ENCODE data around the gene NNMT. TPM values are rescaled to one million over a fixed set of nuclear protein-coding genes. Genes with fewer than 3 reads are reported as not detected.

NNMT gene
- polyA plus RNA-seq, 1 donor (not counting 4 experiments of a cell fraction or from before 2014, with no cell fraction given), result 0.13 TPM

GRCh38 chr11:114345575-114346222 lies 49.5 kb downstream of the NNMT start:
- dilution Hi-C loops (cut with MboI; ENCODE audit: extremely low pct_ligation_motif_present, low sequenced_read_pairs), result no loop called here
- H2AFZ ChIP-seq (ENCODE audit: control insufficient read depth, low read length), result no peak overlapping the region

GRCh38 chr11:114346709-114347141 lies 50.5 kb downstream of the NNMT start:
- Histone ChIP-seq H3K27ac (ENCODE audit: control insufficient read depth, insufficient read depth, low read length) (no peak overlapping the region), H3K9ac (ENCODE audit: control insufficient read depth, extremely low read depth, insufficient read depth, low read length) (no peak overlapping the region), H3K9me3 (ENCODE audit: control insufficient read depth, low read depth, low read length) (no peaks in the 10 kb centered on the region), H3K4me1 (ENCODE audit: control insufficient read depth, extremely low read depth, insufficient read depth, low read length) (peaks cover 15% of the 10 kb centered on the region), H2AFZ (ENCODE audit: control insufficient read depth, low read length) (no peak overlapping the region), H3K27me3 (ENCODE audit: control insufficient read depth, extremely low read depth, insufficient read depth, low read length) (no peaks in the 10 kb centered on the region), H3K36me3 (ENCODE audit: control insufficient read depth in 2 of 2, extremely low read depth in 1 of 2, insufficient read depth in 2 of 2, low read length in 2 of 2) (no peaks in the 10 kb centered on the region), H4K20me1 (ENCODE audit: control insufficient read depth, extremely low read depth, insufficient read depth, low read length) (no peaks in the 10 kb centered on the region), H3K79me2 (ENCODE audit: control insufficient read depth, insufficient read depth, low read length) (no peaks in the 10 kb centered on the region), H3K9me1 (ENCODE audit: control insufficient read depth, extremely low read depth, insufficient read depth, low read length) (no peaks in the 10 kb centered on the region), H3K4me3 (ENCODE audit: control insufficient read depth in 2 of 3, extremely low read depth in 1 of 3, insufficient read depth in 2 of 3, low read depth in 1 of 3, low read length in 3 of 3) (no peak overlapping the region), H3K4me2 (ENCODE audit: control insufficient read depth, extremely low read depth, insufficient read depth, low read depth, low read length) (no peak overlapping the region)
- TF ChIP-seq EZH2 (IDR thresholded peaks at IDR 0.05; ENCODE audit: low read length) (no peak), CTCF (optimal IDR thresholded peaks at IDR 0.05 in 1 of 3, IDR thresholded peaks at IDR 0.05 in 1 of 3, conservative IDR thresholded peaks at IDR 0.05 in 1 of 3; ENCODE audit: extremely low read depth in 1 of 3, insufficient read depth in 2 of 3, low read length in 3 of 3) (no peak)
- DNase-seq (ENCODE audit: low read depth, low spot score) (no peak), FAIRE-seq (no peak)
- dilution Hi-C loops (cut with MboI; ENCODE audit: extremely low pct_ligation_motif_present, low sequenced_read_pairs), result no loop called here

More at GRCh38 chr11:114345575-114346222, 49.5 kb downstream of the NNMT start:
- Histone ChIP-seq H3K79me2 (ENCODE audit: control insufficient read depth, insufficient read depth, low read length) (no peaks in the 10 kb centered on the region), H3K27me3 (ENCODE audit: control insufficient read depth, extremely low read depth, insufficient read depth, low read length) (no peaks in the 10 kb centered on the region), H3K36me3 (ENCODE audit: control insufficient read depth in 2 of 2, extremely low read depth in 1 of 2, insufficient read depth in 2 of 2, low read length in 2 of 2) (no peaks in the 10 kb centered on the region), H3K4me1 (ENCODE audit: control insufficient read depth, extremely low read depth, insufficient read depth, low read length) (peaks cover 18% of the 10 kb centered on the region), H3K4me2 (ENCODE audit: control insufficient read depth, extremely low read depth, insufficient read depth, low read depth, low read length) (no peak overlapping the region), H3K4me3 (ENCODE audit: control insufficient read depth in 2 of 3, extremely low read depth in 1 of 3, insufficient read depth in 2 of 3, low read depth in 1 of 3, low read length in 3 of 3) (no peak overlapping the region), H4K20me1 (ENCODE audit: control insufficient read depth, extremely low read depth, insufficient read depth, low read length) (no peaks in the 10 kb centered on the region), H3K27ac (ENCODE audit: control insufficient read depth, insufficient read depth, low read length) (no peak overlapping the region), H3K9me3 (ENCODE audit: control insufficient read depth, low read depth, low read length) (no peaks in the 10 kb centered on the region), H3K9ac (ENCODE audit: control insufficient read depth, extremely low read depth, insufficient read depth, low read length) (no peak overlapping the region), H3K9me1 (ENCODE audit: control insufficient read depth, extremely low read depth, insufficient read depth, low read length) (no peaks in the 10 kb centered on the region)
- TF ChIP-seq EZH2 (IDR thresholded peaks at IDR 0.05; ENCODE audit: low read length) (no peak), CTCF (optimal IDR thresholded peaks at IDR 0.05 in 1 of 3, IDR thresholded peaks at IDR 0.05 in 1 of 3, conservative IDR thresholded peaks at IDR 0.05 in 1 of 3; ENCODE audit: extremely low read depth in 1 of 3, insufficient read depth in 2 of 3, low read length in 3 of 3) (no peak)
- DNase-seq (ENCODE audit: low read depth, low spot score) (no peak), FAIRE-seq (no peak)

Measured in keratinocyte (primary cell).